ENCODE measurements around the gene TCAP.

DNA sequence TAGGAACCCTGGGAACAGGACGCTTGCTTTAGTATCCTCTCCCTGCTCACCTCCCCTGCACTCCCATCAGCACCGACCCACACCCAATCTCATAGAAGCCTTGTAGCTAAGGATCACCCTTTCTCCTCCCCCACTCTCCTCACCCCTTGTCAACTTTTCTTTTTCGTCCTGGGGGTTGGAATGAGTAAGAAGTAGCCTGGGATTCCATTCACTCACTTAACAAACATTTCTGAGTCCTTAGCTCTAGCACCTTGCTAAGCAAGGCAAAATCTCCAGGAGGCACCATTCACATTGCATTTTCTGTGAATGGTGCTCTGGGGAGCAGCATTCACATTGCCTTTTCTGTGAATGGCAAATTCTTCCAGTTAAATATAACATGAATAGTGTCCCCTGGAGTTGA, 23.8 kb downstream of the TCAP start:
- TF ChIP-seq CTCF (conservative IDR thresholded peaks at IDR 0.05; ENCODE audit: low read depth in 2 of 2) (peak in 1 of 2 experiments; percentile 48; a peak in 2 of 4 replicates), POLR2AphosphoS5 (IDR thresholded peaks at IDR 0.05; ENCODE audit: low read depth) (peak; percentile 41), EZH2 (IDR thresholded peaks at IDR 0.05; ENCODE audit: low read depth, unreplicated experiment) (no peak), EZH2phosphoT487 (IDR thresholded peaks at IDR 0.05; ENCODE audit: unreplicated experiment) (no peak), ZNF114 (CRISPR knock-in tag; IDR thresholded peaks at IDR 0.05) (no peak), CREB1 (CRISPR knock-in tag; IDR thresholded peaks at IDR 0.05; ENCODE audit: low read depth) (no peak), NANOG (IDR thresholded peaks at IDR 0.05; ENCODE audit: borderline replicate concordance) (peak; percentile 74), JUNB (IDR thresholded peaks at IDR 0.05; ENCODE audit: unreplicated experiment) (no peak)
- TF ChIP-seq, protein P1, sequence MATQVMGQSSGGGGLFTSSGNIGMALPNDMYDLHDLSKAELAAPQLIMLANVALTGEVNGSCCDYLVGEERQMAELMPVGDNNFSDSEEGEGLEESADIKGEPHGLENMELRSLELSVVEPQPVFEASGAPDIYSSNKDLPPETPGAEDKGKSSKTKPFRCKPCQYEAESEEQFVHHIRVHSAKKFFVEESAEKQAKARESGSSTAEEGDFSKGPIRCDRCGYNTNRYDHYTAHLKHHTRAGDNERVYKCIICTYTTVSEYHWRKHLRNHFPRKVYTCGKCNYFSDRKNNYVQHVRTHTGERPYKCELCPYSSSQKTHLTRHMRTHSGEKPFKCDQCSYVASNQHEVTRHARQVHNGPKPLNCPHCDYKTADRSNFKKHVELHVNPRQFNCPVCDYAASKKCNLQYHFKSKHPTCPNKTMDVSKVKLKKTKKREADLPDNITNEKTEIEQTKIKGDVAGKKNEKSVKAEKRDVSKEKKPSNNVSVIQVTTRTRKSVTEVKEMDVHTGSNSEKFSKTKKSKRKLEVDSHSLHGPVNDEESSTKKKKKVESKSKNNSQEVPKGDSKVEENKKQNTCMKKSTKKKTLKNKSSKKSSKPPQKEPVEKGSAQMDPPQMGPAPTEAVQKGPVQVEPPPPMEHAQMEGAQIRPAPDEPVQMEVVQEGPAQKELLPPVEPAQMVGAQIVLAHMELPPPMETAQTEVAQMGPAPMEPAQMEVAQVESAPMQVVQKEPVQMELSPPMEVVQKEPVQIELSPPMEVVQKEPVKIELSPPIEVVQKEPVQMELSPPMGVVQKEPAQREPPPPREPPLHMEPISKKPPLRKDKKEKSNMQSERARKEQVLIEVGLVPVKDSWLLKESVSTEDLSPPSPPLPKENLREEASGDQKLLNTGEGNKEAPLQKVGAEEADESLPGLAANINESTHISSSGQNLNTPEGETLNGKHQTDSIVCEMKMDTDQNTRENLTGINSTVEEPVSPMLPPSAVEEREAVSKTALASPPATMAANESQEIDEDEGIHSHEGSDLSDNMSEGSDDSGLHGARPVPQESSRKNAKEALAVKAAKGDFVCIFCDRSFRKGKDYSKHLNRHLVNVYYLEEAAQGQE (IDR thresholded peaks at IDR 0.05; ENCODE audit: unreplicated experiment): no peak
- TF ChIP-seq, protein P2, sequence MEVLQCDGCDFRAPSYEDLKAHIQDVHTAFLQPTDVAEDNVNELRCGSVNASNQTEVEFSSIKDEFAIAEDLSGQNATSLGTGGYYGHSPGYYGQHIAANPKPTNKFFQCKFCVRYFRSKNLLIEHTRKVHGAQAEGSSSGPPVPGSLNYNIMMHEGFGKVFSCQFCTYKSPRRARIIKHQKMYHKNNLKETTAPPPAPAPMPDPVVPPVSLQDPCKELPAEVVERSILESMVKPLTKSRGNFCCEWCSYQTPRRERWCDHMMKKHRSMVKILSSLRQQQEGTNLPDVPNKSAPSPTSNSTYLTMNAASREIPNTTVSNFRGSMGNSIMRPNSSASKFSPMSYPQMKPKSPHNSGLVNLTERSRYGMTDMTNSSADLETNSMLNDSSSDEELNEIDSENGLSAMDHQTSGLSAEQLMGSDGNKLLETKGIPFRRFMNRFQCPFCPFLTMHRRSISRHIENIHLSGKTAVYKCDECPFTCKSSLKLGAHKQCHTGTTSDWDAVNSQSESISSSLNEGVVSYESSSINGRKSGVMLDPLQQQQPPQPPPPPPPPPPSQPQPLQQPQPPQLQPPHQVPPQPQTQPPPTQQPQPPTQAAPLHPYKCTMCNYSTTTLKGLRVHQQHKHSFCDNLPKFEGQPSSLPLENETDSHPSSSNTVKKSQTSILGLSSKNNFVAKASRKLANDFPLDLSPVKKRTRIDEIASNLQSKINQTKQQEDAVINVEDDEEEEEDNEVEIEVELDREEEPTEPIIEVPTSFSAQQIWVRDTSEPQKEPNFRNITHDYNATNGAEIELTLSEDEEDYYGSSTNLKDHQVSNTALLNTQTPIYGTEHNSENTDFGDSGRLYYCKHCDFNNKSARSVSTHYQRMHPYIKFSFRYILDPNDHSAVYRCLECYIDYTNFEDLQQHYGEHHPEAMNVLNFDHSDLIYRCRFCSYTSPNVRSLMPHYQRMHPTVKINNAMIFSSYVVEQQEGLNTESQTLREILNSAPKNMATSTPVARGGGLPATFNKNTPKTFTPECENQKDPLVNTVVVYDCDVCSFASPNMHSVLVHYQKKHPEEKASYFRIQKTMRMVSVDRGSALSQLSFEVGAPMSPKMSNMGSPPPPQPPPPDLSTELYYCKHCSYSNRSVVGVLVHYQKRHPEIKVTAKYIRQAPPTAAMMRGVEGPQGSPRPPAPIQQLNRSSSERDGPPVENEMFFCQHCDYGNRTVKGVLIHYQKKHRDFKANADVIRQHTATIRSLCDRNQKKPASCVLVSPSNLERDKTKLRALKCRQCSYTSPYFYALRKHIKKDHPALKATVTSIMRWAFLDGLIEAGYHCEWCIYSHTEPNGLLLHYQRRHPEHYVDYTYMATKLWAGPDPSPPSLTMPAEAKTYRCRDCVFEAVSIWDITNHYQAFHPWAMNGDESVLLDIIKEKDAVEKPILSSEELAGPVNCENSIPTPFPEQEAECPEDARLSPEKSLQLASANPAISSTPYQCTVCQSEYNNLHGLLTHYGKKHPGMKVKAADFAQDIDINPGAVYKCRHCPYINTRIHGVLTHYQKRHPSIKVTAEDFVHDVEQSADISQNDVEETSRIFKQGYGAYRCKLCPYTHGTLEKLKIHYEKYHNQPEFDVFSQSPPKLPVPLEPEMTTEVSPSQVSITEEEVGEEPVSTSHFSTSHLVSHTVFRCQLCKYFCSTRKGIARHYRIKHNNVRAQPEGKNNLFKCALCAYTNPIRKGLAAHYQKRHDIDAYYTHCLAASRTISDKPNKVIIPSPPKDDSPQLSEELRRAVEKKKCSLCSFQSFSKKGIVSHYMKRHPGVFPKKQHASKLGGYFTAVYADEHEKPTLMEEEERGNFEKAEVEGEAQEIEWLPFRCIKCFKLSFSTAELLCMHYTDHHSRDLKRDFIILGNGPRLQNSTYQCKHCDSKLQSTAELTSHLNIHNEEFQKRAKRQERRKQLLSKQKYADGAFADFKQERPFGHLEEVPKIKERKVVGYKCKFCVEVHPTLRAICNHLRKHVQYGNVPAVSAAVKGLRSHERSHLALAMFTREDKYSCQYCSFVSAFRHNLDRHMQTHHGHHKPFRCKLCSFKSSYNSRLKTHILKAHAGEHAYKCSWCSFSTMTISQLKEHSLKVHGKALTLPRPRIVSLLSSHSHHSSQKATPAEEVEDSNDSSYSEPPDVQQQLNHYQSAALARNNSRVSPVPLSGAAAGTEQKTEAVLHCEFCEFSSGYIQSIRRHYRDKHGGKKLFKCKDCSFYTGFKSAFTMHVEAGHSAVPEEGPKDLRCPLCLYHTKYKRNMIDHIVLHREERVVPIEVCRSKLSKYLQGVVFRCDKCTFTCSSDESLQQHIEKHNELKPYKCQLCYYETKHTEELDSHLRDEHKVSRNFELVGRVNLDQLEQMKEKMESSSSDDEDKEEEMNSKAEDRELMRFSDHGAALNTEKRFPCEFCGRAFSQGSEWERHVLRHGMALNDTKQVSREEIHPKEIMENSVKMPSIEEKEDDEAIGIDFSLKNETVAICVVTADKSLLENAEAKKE (CRISPR knock-in tag; IDR thresholded peaks at IDR 0.05): peak; percentile 71
